SK-N-DZ (cell line): ENCODE data around the gene PRSS53.

ENCODE experiments used
- DNase-seq: peaks from one replicate; pipeline ENCODE4 v3.0.0-alpha.2; 2015; ENCODE audit warnings: low spot score

PRSS53 gene

DNA sequence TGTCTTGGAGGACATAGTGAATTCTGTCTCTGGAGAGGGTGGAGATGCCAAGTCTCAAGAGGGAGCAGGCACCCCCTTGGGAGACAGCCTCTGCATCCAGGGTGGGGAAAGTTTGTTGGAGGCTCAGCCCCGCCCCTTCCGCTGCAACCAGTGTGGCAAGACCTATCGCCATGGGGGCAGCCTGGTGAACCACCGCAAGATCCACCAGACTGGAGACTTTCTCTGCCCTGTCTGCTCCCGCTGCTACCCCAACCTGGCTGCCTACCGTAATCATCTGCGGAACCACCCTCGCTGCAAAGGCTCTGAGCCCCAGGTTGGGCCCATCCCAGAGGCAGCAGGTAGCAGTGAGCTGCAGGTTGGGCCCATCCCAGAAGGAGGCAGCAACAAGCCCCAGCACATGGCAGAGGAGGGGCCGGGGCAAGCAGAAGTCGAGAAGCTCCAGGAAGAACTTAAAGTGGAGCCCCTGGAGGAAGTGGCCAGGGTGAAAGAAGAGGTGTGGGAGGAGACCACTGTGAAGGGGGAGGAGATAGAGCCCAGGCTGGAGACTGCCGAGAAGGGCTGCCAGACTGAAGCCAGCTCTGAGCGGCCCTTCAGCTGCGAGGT lies 9.3 kb downstream of the PRSS53 start:
- DNase-seq: no peak

DNA sequence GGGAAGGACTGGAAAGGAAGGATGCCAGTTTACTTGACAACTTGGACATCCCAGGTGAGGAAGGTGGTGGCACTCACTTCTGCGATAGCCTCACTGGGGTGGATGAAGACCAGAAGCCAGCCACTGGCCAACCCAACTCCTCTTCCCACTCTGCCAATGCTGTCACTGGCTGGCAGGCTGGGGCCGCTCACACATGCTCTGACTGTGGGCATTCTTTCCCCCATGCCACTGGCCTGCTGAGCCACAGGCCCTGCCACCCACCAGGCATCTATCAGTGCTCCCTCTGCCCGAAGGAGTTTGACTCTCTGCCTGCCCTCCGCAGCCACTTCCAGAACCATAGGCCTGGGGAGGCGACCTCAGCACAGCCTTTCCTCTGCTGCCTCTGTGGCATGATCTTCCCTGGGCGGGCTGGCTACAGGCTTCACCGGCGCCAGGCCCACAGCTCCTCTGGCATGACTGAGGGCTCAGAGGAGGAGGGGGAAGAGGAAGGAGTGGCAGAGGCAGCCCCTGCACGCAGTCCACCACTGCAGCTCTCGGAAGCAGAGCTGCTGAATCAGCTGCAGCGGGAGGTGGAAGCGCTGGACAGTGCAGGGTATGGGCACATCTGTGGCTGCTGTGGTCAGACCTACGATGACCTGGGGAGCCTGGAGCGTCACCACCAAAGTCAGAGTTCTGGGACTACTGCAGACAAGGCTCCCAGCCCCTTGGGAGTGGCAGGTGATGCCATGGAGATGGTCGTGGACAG lies 10.0 kb downstream of the PRSS53 start:
- DNase-seq: no peak

DNA sequence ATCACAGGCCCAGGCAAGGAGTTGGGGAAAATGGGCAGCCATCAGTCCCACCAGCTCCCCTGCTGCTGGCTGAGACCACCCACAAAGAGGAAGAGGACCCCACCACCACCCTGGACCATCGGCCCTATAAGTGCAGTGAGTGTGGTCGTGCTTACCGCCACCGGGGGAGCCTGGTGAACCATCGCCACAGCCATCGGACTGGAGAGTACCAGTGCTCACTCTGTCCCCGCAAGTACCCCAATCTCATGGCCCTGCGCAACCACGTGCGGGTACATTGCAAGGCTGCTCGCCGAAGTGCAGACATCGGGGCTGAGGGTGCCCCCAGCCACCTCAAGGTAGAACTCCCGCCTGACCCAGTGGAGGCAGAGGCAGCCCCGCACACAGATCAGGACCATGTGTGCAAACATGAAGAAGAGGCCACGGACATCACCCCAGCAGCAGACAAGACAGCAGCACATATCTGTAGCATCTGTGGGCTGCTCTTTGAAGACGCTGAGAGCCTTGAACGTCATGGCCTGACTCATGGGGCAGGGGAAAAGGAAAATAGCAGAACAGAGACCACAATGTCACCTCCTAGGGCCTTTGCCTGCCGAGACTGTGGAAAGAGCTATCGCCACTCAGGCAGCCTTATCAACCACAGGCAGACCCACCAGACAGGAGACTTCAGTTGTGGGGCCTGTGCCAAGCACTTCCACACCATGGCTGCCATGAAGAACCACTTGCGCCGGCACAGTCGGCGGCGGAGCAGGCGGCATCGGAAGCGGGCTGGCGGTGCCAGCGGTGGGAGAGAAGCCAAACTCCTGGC lies 10.9 kb downstream of the PRSS53 start:
- no peak for DNase-seq

DNA sequence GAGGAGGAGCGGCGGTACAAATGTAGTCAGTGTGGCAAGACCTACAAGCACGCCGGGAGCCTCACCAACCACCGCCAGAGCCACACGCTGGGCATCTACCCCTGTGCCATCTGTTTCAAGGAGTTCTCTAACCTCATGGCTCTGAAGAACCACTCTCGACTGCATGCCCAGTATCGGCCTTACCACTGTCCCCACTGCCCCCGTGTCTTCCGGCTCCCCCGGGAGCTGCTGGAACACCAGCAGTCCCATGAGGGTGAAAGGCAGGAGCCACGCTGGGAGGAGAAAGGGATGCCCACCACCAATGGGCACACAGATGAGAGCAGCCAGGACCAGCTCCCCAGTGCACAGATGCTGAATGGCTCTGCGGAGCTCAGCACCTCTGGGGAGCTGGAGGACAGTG lies 11.7 kb downstream of the PRSS53 start:
- no peak for DNase-seq

DNA sequence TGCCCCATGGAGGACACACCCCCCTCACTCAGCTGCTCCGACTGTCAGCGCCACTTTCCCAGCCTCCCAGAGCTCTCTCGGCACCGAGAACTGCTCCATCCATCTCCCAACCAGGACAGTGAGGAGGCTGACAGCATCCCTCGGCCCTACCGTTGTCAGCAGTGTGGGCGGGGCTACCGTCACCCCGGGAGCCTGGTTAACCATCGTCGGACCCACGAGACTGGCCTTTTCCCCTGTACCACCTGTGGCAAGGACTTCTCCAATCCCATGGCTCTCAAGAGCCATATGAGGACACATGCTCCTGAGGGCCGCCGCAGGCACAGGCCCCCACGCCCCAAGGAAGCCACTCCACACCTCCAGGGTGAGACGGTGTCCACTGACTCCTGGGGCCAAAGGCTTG lies 12.4 kb downstream of the PRSS53 start:
- DNase-seq: no peak

DNA sequence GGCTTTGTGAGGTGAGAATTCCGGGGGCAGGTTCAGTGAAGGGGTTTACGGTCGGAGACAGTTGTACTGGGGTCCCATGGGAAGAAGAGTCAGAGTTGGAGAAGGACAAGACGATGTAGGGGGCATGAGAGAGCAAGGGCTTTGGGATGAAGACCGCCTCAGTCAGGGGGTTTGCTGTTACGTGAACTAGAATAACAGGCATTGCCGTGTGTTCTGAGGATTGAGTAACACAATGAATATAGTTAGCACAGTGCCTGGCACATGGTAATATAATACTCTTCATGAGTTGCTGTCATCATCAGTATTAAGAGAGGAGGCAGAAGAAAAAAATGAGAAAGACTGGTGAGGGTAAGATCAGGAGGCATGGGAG lies 13.9 kb downstream of the PRSS53 start:
- DNase-seq: no peak

DNA sequence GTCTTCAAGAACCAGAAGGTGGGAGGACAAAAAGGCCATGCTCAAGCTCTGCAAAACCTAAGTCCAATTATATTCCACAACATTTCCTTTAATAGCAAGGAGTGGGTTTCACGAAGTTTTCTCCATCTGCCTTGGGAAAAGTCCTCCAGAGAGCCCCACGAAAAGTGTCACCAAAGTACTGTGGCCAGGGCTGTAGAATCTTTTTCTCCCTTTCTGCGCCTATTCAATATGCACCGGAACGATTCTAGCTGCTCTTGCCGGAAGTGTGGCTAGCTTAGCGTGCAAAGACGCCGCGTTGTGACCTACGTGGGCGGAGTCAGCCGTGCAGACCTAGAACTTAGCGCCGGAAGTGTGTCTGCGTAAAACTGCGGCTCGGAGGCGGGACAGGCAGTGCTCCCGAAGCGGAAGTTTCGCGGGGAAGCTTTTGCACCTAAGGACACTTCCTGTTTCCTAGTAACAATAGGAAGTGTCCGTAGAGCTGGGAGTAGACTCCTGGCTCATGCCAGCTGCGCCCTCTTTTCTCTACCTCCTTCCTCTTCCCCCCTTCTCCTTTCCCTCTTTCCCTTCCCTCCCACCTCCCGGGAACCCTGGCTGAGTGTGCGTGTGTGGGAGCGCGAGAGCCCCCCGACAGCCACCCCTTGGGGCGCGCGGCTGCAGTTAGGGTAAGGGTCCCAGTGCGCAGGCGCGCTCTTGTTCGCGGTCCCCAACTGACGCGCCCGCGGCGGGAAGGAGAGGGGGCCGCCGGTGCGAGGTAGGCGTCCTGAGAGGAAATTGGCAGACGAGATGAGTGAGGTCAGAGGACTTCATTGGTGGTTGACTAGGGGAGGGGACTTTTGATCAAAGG lies 14.6 kb downstream of the PRSS53 start, which contains the start of the genes ZNF646 and ZNF668:
Gene ZNF646 (plus strand): TSS at position 453 of the 844 bp plus-strand sequence. CDS start 1,903 bp downstream, outside the sequence.
Gene ZNF668 (minus strand): TSS at position 271 of the 844 bp plus-strand sequence. CDS start 9,781 bp downstream, outside the sequence.
- DNase-seq: peak; percentile 99

DNA sequence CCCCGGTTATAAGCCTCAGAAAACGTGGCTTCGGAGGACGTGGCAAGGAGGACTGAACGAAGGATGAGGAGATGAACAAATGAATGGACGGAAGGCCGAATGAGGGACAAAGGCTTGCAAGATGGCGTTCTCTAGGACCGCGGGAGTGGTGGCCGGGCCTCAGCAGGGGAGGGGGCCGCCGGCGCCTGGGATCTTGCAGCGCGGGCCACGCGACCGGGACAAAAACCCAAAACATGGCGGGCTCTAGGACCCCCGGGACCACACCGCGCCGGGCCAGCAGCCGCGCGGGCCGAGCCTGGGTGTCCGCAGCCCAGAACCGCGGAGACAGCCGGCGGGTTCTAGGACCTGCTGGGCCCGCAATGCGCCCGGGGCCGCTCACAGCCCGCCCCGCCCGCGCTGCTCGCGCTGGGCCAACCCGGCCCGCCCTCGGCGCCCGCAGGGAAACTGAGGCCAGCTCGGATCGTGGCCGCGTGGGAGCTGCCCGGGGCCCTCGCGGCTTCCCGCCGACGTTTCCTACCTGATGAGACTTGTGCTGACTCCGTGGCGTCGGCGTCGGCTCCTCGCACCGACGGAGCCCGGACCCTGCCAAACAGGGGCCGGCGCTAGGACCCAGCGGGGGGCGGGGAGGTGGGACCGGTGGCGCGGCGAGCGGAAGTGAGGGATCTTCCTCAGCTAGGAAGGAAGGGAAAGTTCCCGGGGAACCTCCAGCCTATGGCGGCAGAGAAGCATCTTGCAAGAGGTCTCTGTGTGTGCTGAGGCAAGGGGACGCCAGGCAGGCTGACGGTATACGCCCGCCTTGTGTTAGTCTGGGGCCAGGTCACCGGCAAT lies 15.4 kb downstream of the PRSS53 start:
- peak; percentile 89 for DNase-seq

DNA sequence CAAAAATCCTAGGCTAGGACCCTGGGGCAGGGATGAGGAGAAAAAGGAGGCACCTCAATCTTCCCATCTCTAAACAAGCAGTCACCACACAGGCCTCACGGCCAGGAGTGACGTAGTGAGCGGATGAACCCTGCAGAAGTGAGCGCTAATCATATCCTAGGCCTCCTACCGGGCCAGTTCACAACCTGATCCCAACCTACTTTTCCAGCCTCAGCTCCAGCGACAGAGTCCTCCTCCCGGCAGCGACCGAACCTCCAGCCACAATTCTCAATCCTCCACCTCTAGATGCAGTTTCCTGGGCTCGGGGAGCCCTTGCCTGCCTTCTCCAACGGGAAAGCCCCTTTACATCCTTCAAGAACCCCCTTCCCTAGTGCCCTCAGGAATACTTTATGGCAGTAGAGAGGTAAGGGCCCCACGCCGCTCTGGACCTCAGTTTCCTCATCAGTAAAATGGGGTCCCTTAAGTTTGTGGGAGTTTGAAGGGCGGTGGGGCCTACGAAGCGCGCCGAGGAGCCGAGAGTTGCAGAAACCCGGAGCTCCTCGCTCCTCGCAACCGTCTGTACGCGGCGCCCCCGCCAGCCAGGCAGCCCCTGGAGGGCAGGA lies 16.1 kb downstream of the PRSS53 start:
- peak; percentile 41 for DNase-seq

DNA sequence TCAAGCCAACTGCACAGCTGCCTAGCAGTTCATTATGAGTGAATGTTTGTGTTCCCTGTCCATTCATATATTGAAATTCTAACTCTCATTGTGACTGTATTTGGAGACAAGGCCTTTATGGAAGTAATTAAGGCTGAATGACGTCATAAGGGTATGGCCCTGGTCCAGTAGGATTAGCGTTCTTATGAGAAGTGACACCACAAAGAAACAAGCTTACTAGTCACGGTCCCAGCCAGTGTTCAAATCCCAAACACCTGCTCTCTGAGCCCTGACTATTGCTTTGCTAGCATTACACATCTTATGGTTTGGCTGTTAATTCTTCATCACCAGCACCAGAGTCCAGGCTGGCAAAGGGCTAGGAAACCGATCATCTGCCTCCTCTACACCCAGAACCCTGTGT lies 16.9 kb downstream of the PRSS53 start:
- no peak for DNase-seq

DNA sequence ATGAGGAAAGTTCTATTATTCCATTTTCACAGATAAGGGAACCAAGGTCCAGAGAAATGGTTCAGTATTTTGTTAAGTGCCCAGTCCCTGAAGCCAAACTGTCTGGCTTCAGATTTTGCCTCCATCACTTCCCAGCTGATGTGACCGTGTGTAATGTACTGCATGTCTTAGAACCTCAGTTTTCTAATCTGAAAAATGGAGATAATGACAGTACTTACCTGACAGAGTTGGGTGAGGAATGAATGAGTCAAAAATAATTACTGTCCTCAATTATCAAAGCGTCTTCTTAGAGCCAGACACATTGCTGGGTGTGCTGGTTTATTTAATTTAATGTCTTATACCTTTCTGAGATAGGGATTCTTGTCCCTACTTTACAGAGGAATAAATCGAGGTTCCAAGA lies 21.4 kb downstream of the PRSS53 start:
- DNase-seq: no peak

DNA sequence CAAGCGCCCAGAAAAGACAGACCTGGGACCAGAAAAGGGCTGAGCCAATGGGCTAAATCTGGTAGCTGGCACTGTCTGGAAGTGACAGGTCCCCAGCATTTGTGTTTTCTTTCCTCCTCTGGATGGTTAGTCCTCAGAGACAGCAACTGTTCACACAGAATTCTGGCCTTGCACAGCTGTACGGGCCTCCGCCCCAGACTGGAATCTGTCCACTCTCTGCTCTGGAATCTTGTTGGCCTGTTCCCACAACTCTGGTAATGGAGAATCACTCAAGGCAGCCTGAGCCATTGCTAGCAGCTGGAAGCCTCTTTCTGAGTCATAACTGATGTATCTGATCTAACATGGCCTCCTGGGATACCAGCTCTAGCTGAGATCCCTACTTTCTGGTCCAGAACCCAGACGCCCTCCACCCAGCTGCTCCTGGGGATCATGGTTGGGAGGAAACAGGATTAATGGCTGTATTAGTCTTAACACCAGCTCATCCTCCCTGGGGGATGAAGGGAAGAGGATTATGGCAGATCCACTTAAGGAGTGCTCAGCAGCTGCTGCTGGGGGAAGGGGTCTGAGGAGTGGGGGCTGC lies 23.8 kb downstream of the PRSS53 start:
- DNase-seq: no peak

DNA sequence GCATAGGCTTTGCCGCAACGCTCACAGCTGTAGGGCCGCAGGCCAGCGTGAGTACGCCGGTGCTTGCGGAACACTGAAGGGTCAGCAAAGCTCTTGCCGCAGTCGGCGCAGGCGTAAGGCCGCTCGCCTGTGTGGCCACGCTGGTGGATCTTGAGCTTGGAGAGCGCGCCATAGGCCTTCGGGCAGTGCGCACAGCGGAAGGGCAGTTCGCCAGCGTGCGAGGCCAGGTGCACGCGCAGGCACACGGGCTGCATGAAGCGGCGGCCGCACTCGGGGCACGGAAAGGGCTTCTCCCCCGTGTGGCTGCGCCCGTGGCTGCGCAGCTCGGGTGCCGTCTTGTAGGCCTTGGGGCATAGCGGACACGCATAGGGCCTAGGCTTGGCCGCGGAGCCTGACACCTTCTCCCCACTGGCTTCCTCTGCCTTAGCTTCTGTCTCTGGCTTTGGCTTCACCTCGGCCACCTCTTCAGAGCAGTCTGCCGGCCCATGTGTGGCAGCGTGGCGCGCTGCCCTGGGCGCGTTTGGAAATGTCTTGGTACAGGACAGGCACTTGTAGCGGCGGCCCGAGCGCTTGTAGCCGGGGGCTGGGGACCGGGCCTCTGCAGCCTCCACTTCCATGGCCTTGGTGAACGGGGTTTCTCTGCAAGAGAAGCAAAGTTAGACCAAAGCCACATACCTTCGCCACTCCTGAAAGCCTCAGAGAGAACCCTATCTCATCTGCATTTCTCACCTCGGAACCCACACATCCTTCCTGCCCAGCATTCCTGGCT lies 24.7 kb downstream of the PRSS53 start:
- DNase-seq: no peak

DNA sequence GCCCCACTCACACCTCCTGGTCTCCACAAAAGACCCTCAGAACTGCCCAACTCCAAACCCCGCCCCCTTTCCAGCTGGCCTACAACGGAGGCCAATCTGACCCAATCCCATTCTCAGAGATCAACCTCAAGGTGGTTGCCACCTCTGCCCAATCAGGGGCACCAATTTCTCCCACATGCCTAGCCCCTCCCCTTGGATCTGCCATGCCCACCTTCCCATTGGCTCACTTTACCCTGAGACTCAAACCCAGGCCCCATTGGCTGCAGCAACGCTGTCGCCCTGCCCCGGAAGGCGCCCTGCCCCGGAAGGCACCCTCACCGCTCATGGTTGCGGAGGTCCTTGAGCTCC lies 25.3 kb downstream of the PRSS53 start:
- no peak for DNase-seq

DNA sequence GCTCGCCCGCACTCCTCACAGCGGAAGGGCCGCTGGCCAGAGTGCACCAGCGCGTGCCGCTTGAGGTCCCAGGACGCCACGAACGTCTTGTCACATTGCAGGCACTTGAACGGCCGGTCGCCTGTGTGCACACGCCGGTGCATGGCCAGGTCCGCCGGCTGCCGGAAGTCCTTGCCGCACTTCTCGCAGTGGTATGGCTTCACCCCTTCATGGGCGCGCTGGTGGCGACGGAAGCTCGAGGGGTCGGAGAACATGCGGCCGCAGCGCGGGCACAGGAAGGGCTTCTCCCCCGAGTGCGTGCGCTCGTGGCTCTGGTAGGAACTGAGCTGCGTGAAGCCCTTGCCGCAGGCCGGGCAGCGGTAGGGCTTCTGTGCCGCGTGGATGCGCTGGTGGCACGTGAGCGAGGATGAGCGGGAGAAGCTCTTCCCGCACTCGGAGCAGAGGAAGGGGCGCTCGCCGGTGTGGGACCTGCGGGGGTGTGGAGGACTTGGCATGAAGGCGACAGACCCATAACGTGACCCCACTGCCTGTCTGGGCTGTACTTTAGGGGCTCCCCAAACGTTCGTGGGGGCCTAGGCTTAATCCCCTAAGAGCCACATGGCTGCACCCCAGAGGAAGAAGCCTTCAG lies 26.8 kb downstream of the PRSS53 start:
- no peak for DNase-seq

DNA sequence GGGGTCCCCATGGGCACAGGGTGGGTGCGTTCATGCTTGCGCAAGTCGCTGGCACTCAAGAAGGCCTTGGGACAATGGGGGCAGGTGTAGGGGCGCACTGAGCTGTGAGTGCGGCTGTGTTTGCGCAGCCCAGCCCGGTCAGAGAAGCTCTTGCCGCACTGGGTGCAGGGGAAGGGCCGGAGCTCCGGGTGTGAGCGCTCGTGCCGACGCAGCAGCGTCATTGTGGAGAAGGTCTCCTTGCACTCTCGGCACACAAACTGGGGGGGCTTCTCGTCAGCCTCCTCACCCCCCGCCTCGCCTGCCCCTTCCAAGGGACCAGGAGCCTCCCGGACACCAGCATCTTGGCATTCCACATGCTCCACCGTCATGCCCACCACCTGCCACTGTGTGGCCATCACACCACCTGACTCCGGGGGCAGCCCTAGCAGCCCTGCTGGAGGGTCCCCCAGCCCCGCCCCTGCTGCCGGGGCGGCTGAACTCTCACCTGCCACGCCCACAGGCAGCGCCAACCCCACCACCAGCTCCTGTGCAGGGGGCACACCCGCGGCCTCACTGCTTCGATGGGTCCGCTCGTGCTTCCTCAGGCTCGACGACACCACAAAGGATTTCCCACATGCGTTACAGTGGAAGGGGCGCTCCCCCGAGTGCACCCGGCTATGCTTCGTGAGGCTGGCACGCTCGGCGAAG lies 27.5 kb downstream of the PRSS53 start:
- no peak for DNase-seq

DNA sequence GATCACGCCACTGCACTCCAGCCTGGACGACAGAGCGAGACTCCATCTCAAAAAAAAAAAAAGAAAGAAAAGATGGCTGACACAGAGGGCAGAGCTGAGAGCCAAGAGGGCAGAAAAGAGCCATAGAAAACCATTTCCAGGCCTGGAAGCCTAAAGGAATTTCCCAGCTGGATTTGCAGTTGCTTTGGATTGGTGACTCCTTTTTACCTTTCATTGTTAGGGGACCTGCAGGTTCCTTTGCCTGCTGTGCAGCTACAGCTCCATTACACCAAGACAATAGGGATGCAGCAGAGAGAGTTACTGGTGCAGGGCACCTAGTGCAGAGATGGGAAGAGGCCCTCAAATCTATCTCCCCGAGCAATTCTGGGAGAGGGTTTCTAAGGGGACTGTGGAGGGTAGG lies 33.1 kb downstream of the PRSS53 start:
- no peak for DNase-seq

DNA sequence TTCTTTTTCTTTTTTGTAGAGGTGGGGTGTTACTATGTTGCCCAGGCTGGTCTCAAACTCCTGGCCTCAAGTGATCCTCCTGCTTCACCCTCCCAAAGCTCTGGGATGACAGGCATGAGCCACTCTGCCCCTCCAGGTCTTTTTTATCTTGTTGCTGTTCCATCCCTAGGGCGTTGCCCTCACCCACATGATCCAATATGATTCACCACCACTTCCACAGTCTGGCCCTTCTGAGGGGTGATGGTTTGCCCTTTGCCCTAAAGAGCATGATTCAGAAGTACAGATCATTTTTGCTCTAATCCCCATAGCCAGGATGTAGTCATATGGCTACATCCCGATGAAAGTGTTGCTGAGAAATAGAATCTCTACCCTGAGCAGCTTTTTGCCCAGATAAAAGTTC lies 36.6 kb downstream of the PRSS53 start:
- DNase-seq: no peak
